Peyer's patch (tissue), 4 donors: ENCODE measurements around the gene TWNK. TPM values are rescaled to one million over a fixed set of nuclear protein-coding genes. Genes with fewer than 3 reads are reported as not detected.

Source experiments
- DNase-seq, 3 donors: peaks; one replicate each; pipeline ENCODE4 v3.0.0-alpha.2; 2017 to 2019
- H3K27ac ChIP-seq, 4 donors: fragments of 200-600 bp; sonication (generic); one replicate each; pipeline ENCODE4 v1.5.1; 2016 to 2019
- H3K27me3 ChIP-seq, 2 donors: fragments of 200-600 bp; sonication (generic); one replicate each; pipeline ENCODE4 v1.5.1; 2019
- H3K36me3 ChIP-seq, 3 donors: fragments of 200-600 bp; sonication (generic); one replicate each; pipeline ENCODE4 v1.5.1; 2016 to 2019
- H3K4me1 ChIP-seq, 4 donors: fragments of 200-600 bp; sonication (generic); one replicate each; pipeline ENCODE4 v1.5.1; 2016 to 2019
- H3K4me3 ChIP-seq, 4 donors: fragments of 200-600 bp; sonication (generic); 1 replicate in 3 of 4; 2 replicates in 1 of 4; pipeline ENCODE4 v1.5.1; 2016 to 2019; ENCODE audit warnings: mild to moderate bottlenecking in 1 of 4
- H3K9me3 ChIP-seq, 4 donors: fragments of 200-600 bp; sonication (generic); one replicate each; pipeline ENCODE4 v1.5.1; 2016 to 2019; ENCODE audit warnings: mild to moderate bottlenecking in 1 of 4
- POLR2A ChIP-seq, 2 donors: fragments of 450-650 bp; IDR thresholded peaks; one replicate each; pipeline ENCODE4 v1.5.1; 2017; ENCODE audit warnings: antibody characterized with exemption in 2 of 2, mild to moderate bottlenecking in 2 of 2, moderate library complexity in 2 of 2
- total RNA-seq, 4 donors: library from RNA; depleted of rRNA; stranded (reverse); fragments of >200 nt; gene quantifications; one replicate each; pipeline ENCODE4 v1.1.0, GENCODE V29; 2016
- TF ChIP-seq, protein P1 (sequence below), 6 experiments: fragments of 450-650 bp in 4 of 6; fragments of 200-600 bp in 2 of 6; sonication (generic) in 1 of 6; IDR thresholded peaks; one replicate each; pipeline ENCODE4 v1.5.1; 2017 to 2019; ENCODE audit warnings: antibody characterized with exemption in 6 of 6, mild to moderate bottlenecking in 3 of 6, moderate library complexity in 1 of 6

Gene TWNK
- total RNA-seq, 4 donors from 2014 or later, result 3.8 to 18.2 (median 4.4) TPM

DNA sequence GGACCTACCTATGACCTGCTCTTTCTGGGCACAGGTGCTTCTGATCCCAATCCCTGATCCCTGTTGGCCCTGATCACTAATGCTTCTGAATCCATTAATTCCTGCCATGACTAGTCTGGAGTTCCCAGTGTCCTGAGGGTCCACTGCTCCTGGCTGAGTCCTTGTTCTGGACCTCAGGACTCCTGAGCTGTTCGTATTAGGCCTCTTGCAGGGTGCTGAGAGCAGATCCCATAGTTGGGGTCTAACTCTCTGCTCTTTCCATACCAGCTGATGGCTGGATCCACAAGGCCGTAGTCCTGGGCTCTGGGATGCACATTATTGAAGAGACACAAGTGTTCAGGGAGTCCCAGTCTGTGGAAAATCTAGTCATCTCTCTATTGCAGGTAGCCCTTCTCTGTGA, 7.0 kb upstream of the TWNK start:
- Histone ChIP-seq H3K4me1 (no peaks in the 10 kb centered on the region), H3K4me3 (no peak overlapping the region), H3K36me3 (peaks cover 0 to 61% (median 0%) of the 10 kb centered on the region in 3 donors), H3K27ac (no peak overlapping the region), H3K27me3 (no peaks in the 10 kb centered on the region), H3K9me3 (no peaks in the 10 kb centered on the region)
- DNase-seq, result no peak
- TF ChIP-seq, protein P1, sequence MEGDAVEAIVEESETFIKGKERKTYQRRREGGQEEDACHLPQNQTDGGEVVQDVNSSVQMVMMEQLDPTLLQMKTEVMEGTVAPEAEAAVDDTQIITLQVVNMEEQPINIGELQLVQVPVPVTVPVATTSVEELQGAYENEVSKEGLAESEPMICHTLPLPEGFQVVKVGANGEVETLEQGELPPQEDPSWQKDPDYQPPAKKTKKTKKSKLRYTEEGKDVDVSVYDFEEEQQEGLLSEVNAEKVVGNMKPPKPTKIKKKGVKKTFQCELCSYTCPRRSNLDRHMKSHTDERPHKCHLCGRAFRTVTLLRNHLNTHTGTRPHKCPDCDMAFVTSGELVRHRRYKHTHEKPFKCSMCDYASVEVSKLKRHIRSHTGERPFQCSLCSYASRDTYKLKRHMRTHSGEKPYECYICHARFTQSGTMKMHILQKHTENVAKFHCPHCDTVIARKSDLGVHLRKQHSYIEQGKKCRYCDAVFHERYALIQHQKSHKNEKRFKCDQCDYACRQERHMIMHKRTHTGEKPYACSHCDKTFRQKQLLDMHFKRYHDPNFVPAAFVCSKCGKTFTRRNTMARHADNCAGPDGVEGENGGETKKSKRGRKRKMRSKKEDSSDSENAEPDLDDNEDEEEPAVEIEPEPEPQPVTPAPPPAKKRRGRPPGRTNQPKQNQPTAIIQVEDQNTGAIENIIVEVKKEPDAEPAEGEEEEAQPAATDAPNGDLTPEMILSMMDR (IDR thresholded peaks at IDR 0.05), result no peak
- no peak for TF ChIP-seq POLR2A (IDR thresholded peaks at IDR 0.05)

DNA sequence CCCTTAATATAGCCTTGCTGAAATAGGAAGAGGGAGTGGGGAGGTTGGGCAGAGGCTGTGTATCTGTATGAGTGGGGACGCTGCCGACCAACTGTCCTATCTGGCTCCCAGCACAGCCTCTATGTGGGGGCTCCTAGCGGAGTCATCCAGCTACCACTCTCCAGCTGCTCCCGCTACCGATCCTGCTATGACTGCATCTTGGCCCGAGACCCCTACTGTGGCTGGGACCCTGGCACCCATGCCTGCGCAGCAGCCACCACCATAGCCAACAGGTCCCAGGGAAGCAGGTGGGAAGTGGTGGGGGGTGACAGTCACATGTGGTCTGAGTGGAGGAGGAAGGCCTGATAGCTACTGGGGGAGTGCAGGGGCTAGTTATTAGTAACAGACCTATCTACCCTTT, 6.6 kb upstream of the TWNK start:
- H3K9me3 ChIP-seq, result no peaks in the 10 kb centered on the region
- DNase-seq, result peak in 2 of 3 donors; percentile 6 to 23
- H3K36me3 ChIP-seq, result peaks cover 0 to 61% (median 0%) of the 10 kb centered on the region in 3 donors
- TF ChIP-seq, protein P1 (IDR thresholded peaks at IDR 0.05), result no peak
- no peak for TF ChIP-seq POLR2A (IDR thresholded peaks at IDR 0.05)
- H3K4me3 ChIP-seq, result no peak overlapping the region
- no peaks in the 10 kb centered on the region for H3K27me3 ChIP-seq
- peaks cover 0 to 3% (median 0%) of the 10 kb centered on the region in 4 donors for H3K4me1 ChIP-seq
- H3K27ac ChIP-seq, result no peak overlapping the region

DNA sequence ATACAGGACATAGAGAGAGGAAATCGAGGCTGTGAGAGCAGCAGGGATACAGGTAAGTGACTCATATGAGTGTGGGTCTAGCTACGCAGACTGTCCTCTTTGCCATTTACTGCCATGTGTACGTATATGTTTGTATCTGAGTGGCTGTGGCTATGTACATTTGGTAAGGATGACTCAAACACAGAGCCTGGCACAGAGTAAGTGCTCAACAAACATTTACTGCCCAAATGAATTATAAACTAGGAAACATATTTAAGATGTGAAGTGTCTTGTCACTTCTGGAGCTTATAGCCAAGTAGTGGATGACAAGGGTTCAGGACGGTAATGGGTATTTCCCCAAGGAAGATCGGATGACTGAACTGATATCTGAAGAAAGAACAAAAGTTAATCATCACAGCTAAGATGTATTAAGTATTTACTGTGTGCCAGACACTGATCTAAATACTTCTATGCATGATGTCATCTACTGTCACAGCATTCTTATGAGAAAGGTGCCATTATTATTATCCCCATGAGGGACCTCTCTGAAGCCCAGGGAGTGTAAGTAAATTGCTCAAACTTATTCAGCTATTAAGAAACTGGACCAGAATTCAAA, 6.1 kb upstream of the TWNK start:
- TF ChIP-seq, protein P1 (IDR thresholded peaks at IDR 0.05), result no peak
- no peak for TF ChIP-seq POLR2A (IDR thresholded peaks at IDR 0.05)
- Histone ChIP-seq H3K4me1 (peaks cover 0 to 9% (median 2%) of the 10 kb centered on the region in 4 donors), H3K27me3 (no peaks in the 10 kb centered on the region), H3K36me3 (peaks cover 0 to 61% (median 0%) of the 10 kb centered on the region in 3 donors), H3K27ac (no peak overlapping the region), H3K4me3 (no peak overlapping the region), H3K9me3 (no peaks in the 10 kb centered on the region)
- no peak for DNase-seq

DNA sequence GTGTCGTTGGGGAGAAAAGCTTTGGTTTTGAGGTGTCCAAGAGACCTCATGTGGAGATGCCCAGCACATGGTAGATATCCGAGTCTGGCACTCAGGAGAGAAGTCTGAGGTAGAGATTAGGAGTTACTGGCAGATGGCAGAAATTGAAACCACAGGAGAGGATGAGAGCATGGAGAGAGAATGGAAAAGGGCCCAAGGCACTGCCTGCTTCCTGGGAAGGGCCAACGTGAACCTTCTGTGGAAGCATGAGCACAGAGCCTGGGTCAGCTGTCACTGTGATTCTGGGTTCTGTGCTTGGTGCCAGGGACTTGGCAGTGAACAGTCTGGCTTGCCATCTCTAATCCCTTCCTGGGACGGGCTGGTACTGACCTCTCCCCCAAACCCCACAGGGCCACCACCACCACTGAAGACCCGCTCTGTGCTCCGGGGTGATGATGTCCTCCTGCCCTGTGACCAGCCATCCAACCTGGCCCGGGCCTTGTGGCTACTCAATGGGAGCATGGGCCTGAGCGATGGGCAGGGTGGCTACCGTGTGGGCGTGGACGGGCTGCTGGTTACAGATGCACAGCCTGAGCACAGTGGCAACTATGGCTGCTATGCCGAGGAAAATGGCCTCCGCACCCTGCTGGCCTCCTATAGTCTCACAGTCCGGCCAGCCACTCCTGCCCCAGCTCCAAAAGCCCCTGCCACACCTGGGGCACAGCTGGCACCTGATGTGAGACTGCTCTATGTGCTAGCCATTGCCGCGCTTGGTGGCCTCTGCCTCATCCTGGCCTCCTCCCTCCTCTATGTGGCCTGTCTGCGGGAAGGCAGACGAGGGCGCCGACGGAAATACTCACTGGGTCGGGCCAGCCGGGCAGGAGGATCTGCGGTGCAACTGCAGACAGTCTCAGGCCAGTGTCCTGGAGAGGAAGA, 4.2 kb upstream of the TWNK start:
- peaks cover 0 to 47% (median 0%) of the 10 kb centered on the region in 3 donors for H3K36me3 ChIP-seq

DNA sequence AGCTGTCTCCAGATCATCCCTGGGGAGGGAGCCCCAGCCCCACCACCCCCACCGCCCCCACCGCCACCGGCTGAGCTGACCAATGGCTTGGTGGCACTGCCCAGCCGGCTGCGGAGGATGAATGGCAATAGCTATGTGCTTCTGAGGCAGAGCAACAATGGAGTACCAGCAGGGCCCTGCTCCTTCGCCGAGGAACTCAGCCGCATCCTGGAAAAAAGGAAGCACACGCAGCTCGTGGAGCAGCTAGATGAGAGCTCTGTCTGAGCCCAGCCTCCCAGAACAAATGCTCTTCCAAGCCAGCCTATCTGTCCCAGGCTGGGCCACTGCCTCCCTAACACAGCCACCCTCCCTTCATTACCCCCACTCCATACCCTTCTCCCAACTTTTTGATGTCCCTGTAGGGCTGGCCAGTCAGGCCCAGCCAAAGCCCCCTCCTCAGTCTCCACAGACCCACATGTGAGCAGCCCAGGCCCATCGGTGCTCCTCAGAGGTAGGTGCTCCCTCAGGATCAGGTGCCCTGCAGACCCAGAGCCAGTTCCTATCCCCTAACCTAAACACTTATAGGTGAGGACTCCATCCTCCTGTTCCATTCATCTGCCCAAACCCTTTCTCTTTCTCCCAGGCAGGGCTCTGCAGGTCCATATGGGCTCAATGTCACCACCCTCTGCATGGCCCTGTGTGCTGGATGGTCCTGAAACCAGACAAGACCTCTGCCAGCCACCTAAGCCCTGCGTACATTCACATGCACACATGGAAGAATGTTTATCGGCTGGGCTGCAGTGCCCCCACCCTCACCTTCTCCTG, 3.3 kb upstream of the TWNK start:
- no peak overlapping the region for H3K4me3 ChIP-seq
- TF ChIP-seq, protein P1 (IDR thresholded peaks at IDR 0.05), result no peak
- TF ChIP-seq POLR2A (IDR thresholded peaks at IDR 0.05), result peak in 1 of 2 donors; percentile 13
- H3K27me3 ChIP-seq, result no peaks in the 10 kb centered on the region
- H3K36me3 ChIP-seq, result peaks cover 0 to 38% (median 0%) of the 10 kb centered on the region in 3 donors
- H3K9me3 ChIP-seq, result no peaks in the 10 kb centered on the region
- peak in 2 of 3 donors; percentile 31 to 44 for DNase-seq
- H3K4me1 ChIP-seq, result peaks cover 0 to 24% (median 16%) of the 10 kb centered on the region in 4 donors
- no peak overlapping the region for H3K27ac ChIP-seq

More for the DNA sequence above, 4.2 kb upstream of the TWNK start:
- no peak for TF ChIP-seq POLR2A (IDR thresholded peaks at IDR 0.05)
- TF ChIP-seq, protein P1 (IDR thresholded peaks at IDR 0.05), result no peak
- no peaks in the 10 kb centered on the region for H3K9me3 ChIP-seq
- peak in 2 of 3 donors; percentile 41 to 45 for DNase-seq
- no peak overlapping the region for H3K27ac ChIP-seq
- H3K27me3 ChIP-seq, result no peaks in the 10 kb centered on the region
- H3K4me3 ChIP-seq, result no peak overlapping the region
- H3K4me1 ChIP-seq, result peaks cover 0 to 20% (median 13%) of the 10 kb centered on the region in 4 donors
